Stimulated activated CD4-positive, alpha-beta T cell treated with anti-CD3 and anti-CD28 coated beads, Interleukin-12 subunit alpha, Interleukin-12 subunit beta, amount 100 ng/mL, for 4 hours (primary cell): ENCODE data around the gene SLX1A.
"Not testable (repeated sequence)": the region's sequence is repeated elsewhere in the genome, so short reads cannot be mapped to it uniquely, and the experiment has no call there.

Experiments used
- DNase-seq: peaks from one replicate; pipeline ENCODE4 v3.0.0-alpha.2; 2020

The SLX1A gene

GRCh38 chr16:30193615-30194014 lies at the start of gene SLX1A, which contains the start of gene BOLA2B:
Gene SLX1A, plus strand, starts transcription at chr16:30193875. Its CDS starts 210 bp downstream, at chr16:30194085.
Gene BOLA2B, minus strand, starts transcription at chr16:30193666. Its CDS starts 71 bp downstream, at chr16:30193595.
- DNase-seq = not testable (repeated sequence)

- no peak for DNase-seq
Measured at GRCh38 chr16:30144017-30144416, 49.7 kb upstream of the SLX1A start.

GRCh38 chr16:30144917-30145316 lies 48.8 kb upstream of the SLX1A start:
- no peak for DNase-seq

- DNase-seq = no peak
Measured at GRCh38 chr16:30145657-30146056, 48.0 kb upstream of the SLX1A start.

DNA sequence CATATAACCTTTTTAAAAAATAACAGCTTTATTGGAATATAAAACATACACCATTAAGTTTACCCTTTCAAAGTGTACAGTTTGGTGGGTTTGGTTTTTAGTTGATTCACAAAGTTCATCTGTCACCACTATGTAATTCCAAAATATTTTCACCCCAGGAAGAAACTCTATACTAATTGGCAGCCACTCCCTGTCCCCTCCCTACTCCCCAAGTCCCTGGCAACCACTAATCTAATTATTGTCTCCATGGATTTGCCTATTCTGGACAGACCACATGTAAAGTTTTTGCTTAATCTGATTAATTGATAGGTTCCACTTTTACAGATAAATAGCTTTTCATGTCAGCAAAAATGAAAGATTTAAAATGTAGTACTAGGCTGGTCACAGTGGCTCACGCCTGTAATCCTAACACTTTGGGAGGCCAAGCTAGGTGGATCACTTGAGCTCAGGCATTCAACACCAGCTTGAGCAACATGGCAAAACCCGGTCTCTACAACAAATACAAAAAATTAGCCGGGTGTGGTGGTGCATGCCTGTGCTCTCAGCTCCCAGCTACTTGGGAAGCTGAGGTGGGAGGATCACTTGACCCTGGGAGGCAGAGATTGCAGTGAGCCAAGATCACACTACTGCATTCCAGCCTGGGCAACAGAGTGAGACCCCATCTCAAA lies 45.7 kb upstream of the SLX1A start:
- DNase-seq = no peak

DNA sequence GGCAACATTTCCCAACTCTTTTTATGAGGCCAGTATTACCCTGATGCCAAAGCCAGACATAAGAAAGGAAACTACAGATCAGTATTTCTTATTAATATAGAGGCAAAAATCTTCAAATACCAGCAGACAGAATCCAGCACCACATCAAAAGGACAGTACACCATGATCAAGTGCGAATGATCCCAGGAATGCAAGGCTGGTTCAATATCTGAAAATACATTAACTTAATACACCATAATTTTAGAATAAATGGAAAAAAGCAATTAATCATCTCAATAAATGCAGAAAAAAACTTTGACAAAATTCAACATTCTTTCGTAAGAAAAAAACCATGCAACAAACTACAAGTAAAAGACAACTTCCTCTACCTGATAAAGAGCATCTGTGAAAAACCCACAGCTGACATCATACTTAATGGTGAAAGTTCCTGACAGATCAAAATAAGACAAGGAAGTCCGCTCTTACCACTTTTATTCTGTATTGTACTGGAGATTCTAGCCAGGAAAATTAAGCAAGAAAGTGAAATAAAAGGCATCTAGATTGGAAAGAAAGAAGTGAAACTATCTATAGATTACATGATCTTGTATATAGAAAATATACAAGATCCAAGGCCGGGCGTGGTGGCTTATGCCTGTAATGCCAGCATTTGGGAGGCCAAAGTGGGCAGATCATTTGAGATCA lies 44.3 kb upstream of the SLX1A start:
- DNase-seq = no peak

DNA sequence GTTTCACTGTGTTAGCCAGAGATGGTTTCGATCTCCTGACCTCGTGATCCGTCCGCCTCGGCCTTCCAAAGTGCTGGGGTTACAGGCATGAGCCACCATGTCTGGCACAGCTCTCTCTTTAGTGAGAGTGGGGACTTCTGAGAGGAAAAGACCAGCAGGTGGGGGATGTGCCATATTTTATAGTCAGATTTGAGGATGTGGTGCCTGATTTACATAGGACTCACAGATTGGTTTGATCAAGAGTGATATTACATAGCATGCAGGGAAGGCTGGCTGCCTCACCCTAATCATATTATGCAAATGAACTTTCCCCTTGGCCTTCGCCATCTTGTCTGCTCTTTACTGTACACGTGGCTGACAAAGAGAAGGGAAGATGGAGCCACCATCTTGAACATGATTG lies 42.6 kb upstream of the SLX1A start:
- no peak for DNase-seq

GRCh38 chr16:30152517-30152916 lies 41.2 kb upstream of the SLX1A start:
- no peak for DNase-seq

DNA sequence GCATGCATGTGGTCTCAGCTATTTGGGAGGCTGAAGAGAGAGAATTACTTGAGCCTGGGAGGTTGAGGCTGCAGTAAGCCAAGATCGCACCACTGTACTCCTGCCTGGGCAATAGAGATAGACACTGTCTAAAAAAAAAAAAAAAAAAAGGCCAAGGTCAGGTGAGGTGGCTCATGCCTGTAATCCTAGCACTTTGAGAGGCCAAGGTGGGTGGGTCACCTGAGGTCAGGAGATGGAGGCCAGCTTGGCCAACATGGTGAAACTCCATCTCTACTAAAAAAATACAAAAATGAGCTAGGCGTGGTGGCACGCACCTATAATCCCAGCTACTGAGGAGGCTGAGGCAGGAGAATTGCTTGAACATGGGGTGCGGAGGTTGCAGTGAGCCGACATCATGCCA lies 38.5 kb upstream of the SLX1A start:
- no peak for DNase-seq

DNA sequence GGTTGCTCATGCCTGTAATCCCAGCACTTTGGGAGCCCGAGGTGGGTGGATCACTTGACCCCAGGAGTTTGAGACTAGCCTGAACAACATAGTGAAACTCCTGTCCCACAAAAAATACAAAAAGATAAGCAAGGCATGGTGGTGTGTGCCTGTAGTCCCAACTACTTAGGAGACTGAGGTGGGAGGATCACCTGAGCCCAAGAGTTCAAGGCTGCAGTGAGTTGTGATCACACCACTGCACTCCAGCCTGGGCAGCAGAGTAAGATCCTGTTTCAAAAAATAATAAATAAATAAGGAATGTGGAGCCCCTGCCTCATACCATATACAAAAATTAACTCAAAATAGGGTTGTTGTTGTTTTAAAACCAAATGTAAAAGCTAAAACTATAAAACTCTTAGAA lies 36.5 kb upstream of the SLX1A start:
- no peak for DNase-seq

DNA sequence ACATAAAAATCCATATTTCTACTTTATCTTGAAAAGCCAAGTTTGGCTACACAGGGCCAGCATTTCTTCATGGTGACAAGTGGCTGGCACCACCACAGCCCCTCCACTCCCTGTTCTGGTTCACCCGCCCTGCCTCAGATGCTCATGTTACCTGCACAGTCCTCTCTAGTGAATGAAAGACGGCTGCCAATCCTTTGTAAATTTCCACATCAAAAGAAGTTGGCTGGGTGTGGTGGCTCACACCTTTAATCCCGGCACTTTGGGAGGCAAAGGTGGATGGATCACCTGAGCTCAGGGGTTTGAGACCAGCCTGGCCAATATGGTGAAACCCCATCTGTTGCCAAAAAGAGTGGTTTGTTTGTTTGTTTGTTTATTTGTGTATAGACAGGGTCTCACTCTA lies 30.1 kb upstream of the SLX1A start:
- DNase-seq = no peak

GRCh38 chr16:30166202-30166902 lies 27.3 kb upstream of the SLX1A start:
- DNase-seq = no peak

DNA sequence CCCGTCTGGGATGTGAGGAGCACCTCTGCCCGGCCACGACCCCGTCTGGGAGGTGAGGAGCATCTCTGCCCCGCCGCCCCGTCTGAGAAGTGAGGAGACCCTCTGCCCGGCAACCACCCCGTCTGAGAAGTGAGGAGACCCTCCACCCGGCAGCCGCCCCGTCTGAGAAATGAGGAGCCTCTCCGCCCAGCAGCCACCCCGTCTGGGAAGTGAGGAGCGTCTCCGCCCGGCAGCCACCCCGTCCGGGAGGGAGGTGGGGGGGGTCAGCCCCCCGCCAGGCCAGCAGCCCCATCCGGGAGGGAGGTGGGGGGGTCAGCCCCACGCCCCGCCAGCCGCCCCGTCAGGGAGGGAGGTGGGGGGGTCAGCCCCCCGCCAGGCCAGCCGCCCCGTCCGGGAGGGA lies 24.9 kb upstream of the SLX1A start:
- DNase-seq = not testable (repeated sequence)

- not testable (repeated sequence) for DNase-seq
Measured at GRCh38 chr16:30169416-30169815, 24.3 kb upstream of the SLX1A start.

- DNase-seq = not testable (repeated sequence)
Measured at GRCh38 chr16:30170145-30170544, 23.5 kb upstream of the SLX1A start.

GRCh38 chr16:30173054-30173453 lies 20.6 kb upstream of the SLX1A start:
- no peak for DNase-seq

- not testable (repeated sequence) for DNase-seq
Measured at GRCh38 chr16:30176876-30177275, 16.8 kb upstream of the SLX1A start.

DNA sequence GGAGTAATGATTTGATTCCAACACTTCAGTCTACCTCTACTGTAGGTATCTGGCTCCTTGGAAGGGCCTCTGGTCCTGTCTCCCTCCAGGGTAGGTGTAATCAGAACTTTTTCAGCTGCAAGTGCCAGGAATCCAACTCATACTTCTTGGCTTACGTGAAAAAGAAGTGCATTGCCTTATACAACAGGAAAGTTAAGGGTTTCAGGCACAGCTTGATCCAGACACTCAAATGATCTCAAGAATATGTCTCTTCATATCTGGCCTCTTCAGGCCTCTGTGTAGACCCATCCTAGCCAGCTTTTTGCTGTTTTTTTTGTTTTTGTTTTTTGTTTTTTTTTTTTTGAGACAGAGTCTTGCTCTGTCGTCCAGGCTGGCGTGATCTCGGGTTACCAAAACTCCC lies 14.5 kb upstream of the SLX1A start:
- DNase-seq = no peak

GRCh38 chr16:30179931-30180330 lies 13.7 kb upstream of the SLX1A start:
- DNase-seq = no peak

DNA sequence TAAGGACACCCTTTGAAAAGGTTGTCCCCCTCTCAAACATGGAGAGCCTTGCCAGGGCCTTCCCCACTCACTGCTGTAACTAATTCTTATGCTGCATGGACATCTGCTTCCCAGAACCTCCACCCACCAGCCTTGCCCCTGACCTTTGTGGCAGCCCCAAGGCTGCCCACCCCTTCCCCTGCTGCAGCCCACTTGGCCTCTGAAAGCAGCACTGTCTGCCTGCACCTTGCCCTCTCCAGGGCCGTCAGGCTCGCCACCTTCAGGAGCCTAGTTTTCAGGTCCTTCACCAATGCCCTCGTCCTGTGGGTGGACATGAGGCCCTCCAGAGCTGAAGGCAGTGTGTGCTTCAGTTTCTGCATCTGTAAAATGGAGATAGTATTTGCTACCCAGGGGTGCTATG lies 12.9 kb upstream of the SLX1A start:
- no peak for DNase-seq

GRCh38 chr16:30183233-30184095 lies 10.2 kb upstream of the SLX1A start, which contains the start of gene CORO1A:
Gene CORO1A, plus strand, starts transcription at chr16:30183602. Its CDS starts 1,608 bp downstream, at chr16:30185210.
- peak; percentile 81 for DNase-seq

DNA sequence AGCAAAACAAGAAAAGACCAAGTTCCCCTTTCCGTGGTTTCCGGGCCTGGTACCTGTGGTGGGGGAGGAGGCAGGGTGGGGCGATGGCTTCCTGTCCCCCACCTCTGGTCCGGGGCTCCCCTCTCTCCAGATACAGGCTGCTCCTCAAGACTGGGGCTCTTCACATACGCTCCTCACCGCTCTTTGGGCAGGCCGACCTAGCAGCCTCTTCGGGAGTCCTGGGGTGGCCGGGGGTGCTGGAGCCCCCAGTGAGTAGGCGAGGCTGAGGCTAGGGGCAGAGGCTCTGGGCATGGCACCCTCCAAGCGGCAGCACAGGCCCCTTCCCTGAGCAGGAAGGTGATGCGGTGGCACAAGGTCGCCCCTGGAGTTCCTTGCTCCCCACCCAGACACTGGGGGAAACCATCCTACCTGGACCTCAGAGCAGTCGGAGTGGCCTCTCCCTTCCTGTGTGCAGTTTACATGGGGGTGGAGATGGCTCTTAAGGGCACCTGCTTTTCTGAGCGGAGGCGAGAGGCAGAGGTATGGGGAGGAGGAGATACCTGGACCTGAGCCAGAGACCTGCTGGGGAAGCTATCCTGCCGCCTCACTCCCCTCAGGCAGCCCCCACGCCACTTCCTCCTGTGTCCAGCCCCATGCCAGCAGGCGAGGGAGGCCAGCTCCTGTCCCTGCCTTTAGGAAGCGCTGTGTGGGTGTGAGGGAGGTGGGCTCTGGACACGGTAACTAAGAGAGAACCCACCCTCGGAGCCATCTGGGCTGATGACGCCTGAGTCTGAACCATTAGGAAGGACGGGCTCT lies 9.4 kb upstream of the SLX1A start:
- peak; percentile 49 for DNase-seq
